Gastrocnemius medialis (tissue), 4 donors: ENCODE data around the gene CCDC12. TPM values are rescaled to one million over a fixed set of nuclear protein-coding genes. Genes with fewer than 3 reads are reported as not detected.

Source experiments
- ATAC-seq, 2 donors: fragments of 150-250 bp; one replicate each; pipeline ENCODE4 v1.9.1; 2016
- DNase-seq, 2 donors: peaks; one replicate each; pipeline ENCODE4 v3.0.0-alpha.2; 2019
- H3K27ac ChIP-seq, 4 donors: fragments of 200-600 bp; sonication (generic); 1 replicate in 1 of 4; 2 replicates in 3 of 4; pipeline ENCODE4 v1.5.1; 2016 to 2018; ENCODE audit warnings: mild to moderate bottlenecking in 2 of 4, moderate library complexity in 1 of 4
- H3K27me3 ChIP-seq, 3 donors: fragments of 200-600 bp; sonication (generic) in 2 of 3; 1 replicate in 1 of 3; 2 replicates in 2 of 3; pipeline versions ENCODE4 v1.5.1 to v1.6.0; 2016 to 2019; ENCODE audit warnings: mild to moderate bottlenecking in 1 of 3, moderate library complexity in 1 of 3
- H3K36me3 ChIP-seq, 2 donors: fragments of 200-600 bp; sonication (generic) in 1 of 2; one replicate each; pipeline ENCODE4 v1.5.1; 2017 to 2018
- H3K4me1 ChIP-seq, 2 donors: fragments of 200-600 bp; sonication (generic) in 1 of 2; one replicate each; pipeline ENCODE4 v1.5.1; 2016 to 2017; ENCODE audit warnings: mild to moderate bottlenecking in 2 of 2
- H3K4me3 ChIP-seq, 4 donors: fragments of 200-600 bp; sonication (generic) in 3 of 4; 1 replicate in 1 of 4; 2 replicates in 3 of 4; pipeline ENCODE4 v1.5.1; 2016 to 2019; ENCODE audit warnings: mild to moderate bottlenecking in 2 of 4
- H3K9me3 ChIP-seq, 3 donors: fragments of 200-600 bp; sonication (generic) in 2 of 3; 1 replicate in 1 of 3; 2 replicates in 2 of 3; pipeline ENCODE4 v1.5.1; 2016 to 2019
- CTCF ChIP-seq, 5 experiments: fragments of 450-650 bp in 3 of 5; fragments of 200-600 bp in 2 of 5; sonication (generic) in 2 of 5; IDR thresholded peaks in 4 of 5; conservative IDR thresholded peaks in 1 of 5; 1 replicate in 4 of 5; 2 replicates in 1 of 5; pipeline ENCODE4 v1.5.1; 2016 to 2019; ENCODE audit warnings: antibody characterized with exemption in 5 of 5, mild to moderate bottlenecking in 3 of 5, moderate library complexity in 3 of 5
- in situ Hi-C, 4 donors: fragments of 200-750 bp; cut with MboI; loops; one replicate each; pipeline versions ENCODE4 v1.15.0 to v1.8.0; 2017; ENCODE audit warnings: low sequenced_read_pairs in 4 of 4
- intact Hi-C: fragments of 100-400 bp; cut with DNase I; formaldehyde crosslinking; loops from one replicate; pipeline ENCODE4 v1.15.1; 2023; ENCODE audit warnings: low total_unique reads
- total RNA-seq, 4 donors: library from RNA; depleted of rRNA; stranded (reverse); fragments of >200 nt; gene quantifications; one replicate each; pipeline versions ENCODE4 v1.1.0 to v1.2.3, GENCODE V29; 2016

CCDC12 gene
- total RNA-seq, 4 donors from 2014 or later = 24.6 to 32.0 (median 29.0) TPM

DNA sequence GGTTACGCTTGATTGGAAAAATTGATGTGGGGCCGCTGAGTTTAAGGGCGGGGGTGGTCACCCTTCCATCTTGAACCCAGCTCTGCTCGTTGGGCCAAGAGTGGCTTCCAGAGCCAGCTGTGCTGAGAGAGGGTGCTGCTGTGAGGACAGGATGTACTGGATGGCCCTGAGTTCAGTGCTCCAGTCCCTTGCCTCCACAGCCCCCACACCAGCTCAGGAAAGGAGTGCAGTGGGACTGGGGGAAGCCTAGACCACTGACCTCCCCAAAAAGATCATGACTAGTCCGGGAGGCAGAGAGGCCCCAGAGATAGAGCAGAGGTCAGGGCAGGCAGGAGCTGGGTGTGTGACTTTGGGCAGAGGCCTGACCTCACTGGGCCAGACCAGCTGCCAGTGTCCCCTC is 103.0 kb downstream of the CCDC12 start:
- H3K4me1 ChIP-seq = peaks cover 0 to 19% of the 10 kb centered on the region in 2 donors
- no peak for DNase-seq
- no peak for TF ChIP-seq CTCF (IDR thresholded peaks at IDR 0.05 in 4 of 5, conservative IDR thresholded peaks at IDR 0.05 in 1 of 5)

More for the DNA sequence above, 103.0 kb downstream of the CCDC12 start:
- Histone ChIP-seq H3K27ac (peak overlapping the region; percentile 11 to 59 (median 53)), H3K36me3 (no peaks in the 10 kb centered on the region), H3K4me3 (no peak overlapping the region), H3K27me3 (no peaks in the 10 kb centered on the region), H3K9me3 (no peaks in the 10 kb centered on the region)
- no peak for ATAC-seq
- in situ Hi-C loops (no loop called here), intact Hi-C loops (no loop called here)

Other genes with a start within 250 kb of the CCDC12 start
- 100 to 1,000 TPM in 2 of 4 donors, 10 to 100 TPM in 2; 42.5 to 544 (median 281) TPM for gene MYL3, start 113.3 kb downstream of the CCDC12 start, total RNA-seq
- gene PTH1R, start 99.0 kb downstream of the CCDC12 start, total RNA-seq = 1 to 10 TPM; 2.3 to 7.9 (median 7.3) TPM
- 1 to 10 TPM; 4.1 to 8.7 (median 7.5) TPM for gene NBEAL2, start 2.9 kb upstream of the CCDC12 start, total RNA-seq
- gene SETD2, start 187.4 kb upstream of the CCDC12 start, total RNA-seq = 10 to 100 TPM; 35.7 to 48.5 (median 40.4) TPM